HL-60/S4 treated with phorbol 12-myristate 13-acetate at 8.2 ng/mL for 4 days and 3 days (cell line): ENCODE measurements around the gene PUM2.
"Not testable (repeated sequence)": the region's sequence is repeated elsewhere in the genome, so short reads cannot be mapped to it uniquely, and the experiment has no call there.

Source experiments
- in situ Hi-C: fragments of 300-500 bp; cut with MboI; formaldehyde crosslinking; loops from 2 replicates; pipeline ENCODE4 v1.15.0; 2022; ENCODE audit warnings: low sequenced_read_pairs

The PUM2 gene

GRCh38 chr2:20371323-20372025, 20.8 kb upstream of the PUM2 start:
- in situ Hi-C loops: no loop called here

GRCh38 chr2:20370191-20370590, 19.5 kb upstream of the PUM2 start:
- in situ Hi-C loops: no loop called here

DNA sequence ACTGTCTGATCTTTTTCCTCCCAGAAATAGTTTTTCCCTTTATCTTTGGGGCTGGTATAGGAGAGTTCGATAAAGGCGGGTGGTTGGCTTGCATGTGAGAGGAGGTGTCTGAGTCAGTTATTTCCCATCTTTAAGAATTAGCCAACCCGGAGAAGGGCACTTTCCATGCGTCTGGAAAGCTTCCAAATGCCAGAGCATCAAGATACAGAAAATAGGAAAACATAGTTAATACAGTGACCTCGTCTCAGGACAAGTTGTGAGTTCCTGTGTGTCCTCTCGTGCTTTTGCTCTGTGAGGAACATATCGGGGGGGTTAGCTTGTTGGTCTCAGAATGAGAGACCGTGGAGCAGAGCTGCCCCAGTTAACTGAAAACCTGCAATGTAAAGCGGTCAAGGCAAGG, 18.7 kb upstream of the PUM2 start:
- in situ Hi-C loops: no loop called here

DNA sequence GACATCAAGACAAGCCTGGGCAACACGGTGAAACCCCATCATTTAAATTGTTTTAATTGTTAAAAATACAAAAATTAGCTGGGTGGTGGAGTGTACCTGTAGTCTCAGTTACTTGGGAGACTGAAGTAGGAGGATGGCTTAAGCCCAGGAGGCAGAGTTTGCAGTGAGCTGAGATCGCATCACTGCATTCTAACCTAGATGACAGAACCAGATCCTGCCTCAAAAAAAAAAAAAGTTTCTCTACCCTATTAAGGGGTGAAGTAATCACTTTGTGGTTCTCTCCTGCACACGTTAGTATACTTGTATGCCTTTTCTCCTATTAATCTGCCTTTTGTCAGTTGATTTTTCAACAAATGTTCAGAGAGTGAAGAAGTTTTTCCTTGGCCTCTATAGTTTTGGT, 18.1 kb upstream of the PUM2 start:
- in situ Hi-C loops: no loop called here

DNA sequence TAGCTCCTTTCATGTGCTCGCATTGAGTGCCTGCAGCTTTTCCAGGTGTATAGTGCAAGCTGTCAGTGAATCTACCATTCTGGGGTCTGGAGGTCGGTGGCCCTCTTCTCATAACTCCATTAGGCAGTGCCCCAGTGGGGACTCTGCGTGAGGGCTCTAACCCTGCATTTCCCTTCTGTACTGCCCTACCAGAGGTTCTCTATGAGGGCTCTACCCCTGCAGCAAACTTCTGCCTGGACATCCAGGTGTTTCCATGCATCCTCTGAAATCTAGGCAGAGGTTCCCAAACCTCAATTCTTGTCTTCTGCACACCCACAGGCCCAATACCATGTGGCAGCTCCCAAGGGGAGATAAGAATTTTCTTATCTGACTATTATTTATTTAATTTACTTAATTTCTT, 17.3 kb upstream of the PUM2 start:
- in situ Hi-C loops: not testable (repeated sequence)

DNA sequence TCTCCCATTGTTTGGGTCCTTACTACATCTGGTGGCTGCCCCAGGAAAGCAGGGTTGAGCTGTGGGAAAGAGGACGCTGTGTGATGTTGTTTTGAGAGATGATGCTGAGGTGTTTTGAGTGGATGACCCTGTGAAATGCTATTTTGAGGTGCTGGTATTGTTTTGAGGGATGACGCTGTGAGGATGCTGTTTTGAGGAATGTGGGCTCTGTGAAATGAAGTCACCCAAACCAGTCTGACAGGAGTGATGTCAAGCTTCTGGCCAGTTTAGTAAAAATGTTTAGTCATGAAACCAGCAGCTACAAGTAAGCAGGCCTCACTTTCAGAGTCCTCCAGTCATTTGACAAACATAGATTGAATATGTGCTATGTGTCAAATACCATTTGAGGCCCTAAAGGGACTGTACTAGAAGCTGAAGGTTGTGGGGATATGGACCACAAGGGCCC, 16.1 kb upstream of the PUM2 start:
- in situ Hi-C loops: no loop called here

DNA sequence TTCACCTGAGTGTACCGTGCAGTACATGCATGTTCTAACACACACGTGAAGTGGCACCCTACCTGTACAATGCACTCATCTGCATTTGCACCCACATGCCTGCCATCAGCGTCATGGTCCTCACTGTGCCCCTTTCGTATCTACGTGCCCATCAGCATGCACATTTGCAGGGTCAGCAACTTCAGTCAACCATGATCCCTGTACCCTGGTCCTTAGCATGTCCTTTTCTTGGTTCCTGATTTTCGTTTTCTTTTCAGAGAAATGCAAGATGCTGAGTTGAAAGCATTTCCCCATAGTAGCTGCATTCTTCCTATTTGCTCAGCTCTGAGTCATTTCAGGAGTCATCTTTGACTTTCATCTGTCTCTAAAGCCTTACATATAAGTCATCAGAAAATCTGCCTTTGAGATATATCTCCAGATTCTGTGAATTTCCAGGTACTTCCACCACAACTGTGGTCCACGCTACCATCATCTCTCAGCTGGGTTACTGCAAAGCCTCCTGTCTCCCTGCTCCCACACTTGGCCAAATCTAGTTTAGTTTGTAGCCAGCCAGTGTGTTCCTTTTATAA, 14.7 kb upstream of the PUM2 start:
- in situ Hi-C loops: no loop called here

GRCh38 chr2:20363578-20363977, 12.9 kb upstream of the PUM2 start:
- in situ Hi-C loops: no loop called here

DNA sequence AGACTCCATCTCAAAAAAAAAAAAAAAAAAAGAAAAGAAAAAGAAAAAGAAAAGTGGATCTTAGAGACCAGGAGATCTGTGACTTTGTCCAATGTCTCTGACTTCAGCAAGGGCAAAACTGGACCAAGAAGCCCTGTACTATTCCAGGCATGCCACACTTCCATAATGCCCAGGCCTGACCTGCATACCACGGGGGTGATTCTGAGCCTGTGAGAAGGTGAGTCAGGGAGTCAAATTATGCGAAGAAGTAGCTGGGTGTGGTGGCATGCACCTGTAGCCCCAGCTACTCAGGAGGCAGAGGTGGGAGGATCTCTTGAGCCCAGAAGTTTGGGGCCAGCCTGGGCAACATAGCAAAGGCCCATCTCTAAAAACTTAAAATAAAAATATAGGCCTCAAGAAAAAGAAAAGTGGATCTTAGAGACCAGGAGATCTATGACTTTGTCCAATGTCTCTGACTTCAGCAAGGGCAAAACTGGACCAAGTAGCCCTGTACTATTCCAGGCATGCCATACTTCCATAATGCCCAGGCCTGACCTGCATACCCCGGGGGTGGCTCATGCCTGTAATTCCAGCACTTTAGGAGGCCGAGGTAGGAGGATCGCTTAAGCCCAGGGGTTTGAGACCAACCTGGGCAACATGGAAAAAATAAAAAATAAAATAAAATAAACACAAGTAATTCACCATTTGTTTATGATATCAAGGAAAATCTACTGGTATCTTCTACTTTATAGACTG, 12.2 kb upstream of the PUM2 start:
- in situ Hi-C loops: no loop called here

- in situ Hi-C loops: no loop called here
These were observed 11.2 kb upstream of the PUM2 start for GRCh38 chr2:20361893-20362292.

- in situ Hi-C loops: no loop called here
These were observed 8.5 kb upstream of the PUM2 start for GRCh38 chr2:20359096-20359495.

- in situ Hi-C loops: no loop called here
These were observed 7.2 kb upstream of the PUM2 start for GRCh38 chr2:20357638-20358389.

DNA sequence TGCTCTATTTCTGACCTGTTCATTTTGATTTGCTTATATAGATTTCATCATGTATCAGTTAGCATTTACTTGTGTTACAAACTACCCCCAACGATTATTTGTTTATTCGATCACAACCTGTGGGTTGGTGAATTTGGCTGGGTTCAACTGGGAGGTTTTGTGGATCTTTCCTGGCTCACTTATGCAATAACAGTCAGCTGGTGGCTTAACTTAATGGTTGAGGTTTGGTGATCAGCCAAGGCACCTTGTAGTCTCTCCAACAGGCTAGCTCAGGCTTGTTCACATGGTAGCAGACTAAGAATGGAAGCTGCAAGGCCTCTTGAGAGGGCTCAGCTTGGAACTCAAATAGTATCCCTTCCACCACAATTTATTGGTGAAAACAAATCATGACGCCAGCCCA, 5.4 kb upstream of the PUM2 start:
- in situ Hi-C loops: no loop called here

- in situ Hi-C loops: no loop called here
These were observed 4.5 kb upstream of the PUM2 start for GRCh38 chr2:20355131-20355530.

DNA sequence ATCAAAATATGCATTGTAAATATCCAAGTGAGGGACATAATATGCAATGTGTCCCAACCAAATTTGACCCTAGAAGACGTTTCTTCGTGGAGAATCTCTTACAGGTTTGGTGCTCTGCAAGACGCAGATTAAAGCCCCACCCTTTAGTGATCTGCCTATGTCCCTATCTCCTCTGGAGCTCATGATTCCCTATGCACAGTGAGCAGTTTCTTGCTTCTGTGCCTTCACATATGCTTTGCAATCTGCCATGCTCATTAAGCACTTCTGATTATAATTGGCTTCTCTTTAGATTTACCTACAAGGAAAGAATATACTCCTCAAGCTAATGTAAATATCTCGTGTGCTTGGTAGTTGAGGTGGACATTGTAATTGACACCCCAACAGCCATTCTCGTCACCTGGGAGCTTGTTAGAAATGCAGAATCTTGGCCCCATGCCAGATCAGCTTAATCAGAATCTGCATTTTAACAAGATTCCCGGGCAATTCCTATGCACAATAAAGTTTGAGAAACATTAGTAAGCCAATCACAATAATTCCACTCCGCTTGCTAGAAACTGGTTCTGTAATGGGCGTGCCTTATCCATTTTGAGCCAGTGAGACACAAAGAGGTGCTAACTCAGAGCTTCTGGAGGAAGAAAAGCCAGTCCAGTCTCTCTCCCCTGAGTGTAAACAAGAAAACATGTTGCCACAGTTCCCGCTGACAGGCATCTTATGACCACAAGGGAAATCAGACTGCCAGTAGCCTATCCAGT, 2.8 kb upstream of the PUM2 start:
- in situ Hi-C loops: no loop called here

GRCh38 chr2:20352581-20353216, 2.1 kb upstream of the PUM2 start:
- in situ Hi-C loops: no loop called here

GRCh38 chr2:20352230-20352578, 1.6 kb upstream of the PUM2 start:
- in situ Hi-C loops: no loop called here

DNA sequence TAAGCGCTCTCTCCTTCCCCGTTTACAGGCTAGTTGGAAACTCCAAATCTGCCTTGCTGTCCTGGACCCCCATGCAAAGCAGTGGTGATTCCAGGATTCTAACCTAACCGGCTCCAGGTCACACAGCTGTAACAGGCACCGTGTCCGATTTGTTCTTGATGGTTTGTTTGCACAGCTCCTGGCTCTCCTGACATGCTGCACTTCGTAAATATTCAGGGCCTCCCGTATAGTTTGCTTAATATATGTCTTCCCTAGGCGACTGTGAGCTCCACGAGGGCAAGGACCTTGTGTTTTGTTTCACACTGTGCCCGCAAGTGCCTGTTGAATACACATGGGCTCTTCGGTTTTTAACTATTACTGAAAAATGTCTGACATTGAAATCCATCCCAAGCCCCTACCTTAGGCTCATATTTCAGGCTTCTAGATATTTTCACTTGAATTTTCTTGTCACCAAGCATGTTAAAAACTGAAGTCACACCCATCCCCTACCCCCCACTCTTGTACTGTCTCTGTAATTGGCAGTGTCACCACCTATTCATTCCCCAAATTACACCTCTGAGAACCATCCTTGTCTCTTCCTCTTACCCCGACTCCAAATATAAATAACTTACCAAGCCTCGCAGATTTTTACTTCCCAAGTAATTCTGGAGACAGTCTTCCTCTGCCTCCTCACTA, 1.0 kb upstream of the PUM2 start:
- in situ Hi-C loops: no loop called here

GRCh38 chr2:20350041-20350712, 467 bp downstream of the PUM2 start:
- in situ Hi-C loops: no loop called here
